Epidermal melanocyte (primary cell): Measurements from ENCODE around the gene GUCY2D.
"Not testable (repeated sequence)": the region's sequence is repeated elsewhere in the genome, so short reads cannot be mapped to it uniquely, and the experiment has no call there.

Experiments
- DNase-seq: peaks from one replicate; pipeline ENCODE4 v3.0.0; 2011; ENCODE audit warnings: low spot score; ENCODE audit not compliant: insufficient read length

Gene GUCY2D

GRCh38 chr17:8001976-8002720 is at the start of gene GUCY2D:
TSS of gene GUCY2D (plus strand) at chr17:8002615. CDS start at chr17:8003048, 433 bp downstream.
- DNase-seq, result no peak

- not testable (repeated sequence) for DNase-seq
These were observed 49.1 kb upstream of the GUCY2D start for GRCh38 chr17:7953266-7953665.

- DNase-seq, result no peak
These were observed 46.8 kb upstream of the GUCY2D start for GRCh38 chr17:7955414-7956227.

- DNase-seq, result no peak
These were observed 46.0 kb upstream of the GUCY2D start for GRCh38 chr17:7956228-7956965.

GRCh38 chr17:7959503-7960253 is 42.7 kb upstream of the GUCY2D start:
- DNase-seq, result no peak

GRCh38 chr17:7961421-7961820 is 41.0 kb upstream of the GUCY2D start:
- no peak for DNase-seq

- no peak for DNase-seq
These were observed 34.7 kb upstream of the GUCY2D start for GRCh38 chr17:7967751-7968150.

GRCh38 chr17:7969433-7969832 is 33.0 kb upstream of the GUCY2D start:
- DNase-seq, result no peak

GRCh38 chr17:7971651-7972050 is 30.8 kb upstream of the GUCY2D start:
- DNase-seq, result no peak

GRCh38 chr17:7972131-7972785 is 30.2 kb upstream of the GUCY2D start:
- DNase-seq, result no peak

GRCh38 chr17:7974638-7975131 is 27.7 kb upstream of the GUCY2D start:
- no peak for DNase-seq

GRCh38 chr17:7977039-7977438 is 25.4 kb upstream of the GUCY2D start:
- no peak for DNase-seq

GRCh38 chr17:7977805-7978204 is 24.6 kb upstream of the GUCY2D start:
- DNase-seq, result no peak

GRCh38 chr17:7982173-7982572 is 20.2 kb upstream of the GUCY2D start:
- no peak for DNase-seq

GRCh38 chr17:7982666-7983065 is 19.7 kb upstream of the GUCY2D start:
- no peak for DNase-seq

GRCh38 chr17:7984904-7985303 is 17.5 kb upstream of the GUCY2D start:
- DNase-seq, result no peak

GRCh38 chr17:7987112-7987893 is 15.1 kb upstream of the GUCY2D start:
- no peak for DNase-seq

GRCh38 chr17:7988750-7989178 is 13.7 kb upstream of the GUCY2D start:
- peak; percentile 78 for DNase-seq

- DNase-seq, result peak; percentile 77
These were observed 12.4 kb upstream of the GUCY2D start for GRCh38 chr17:7989781-7990655.
